ENCODE results near the gene TNFSF4. TPM values are rescaled to one million over a fixed set of nuclear protein-coding genes. Genes with fewer than 3 reads are reported as not detected.
A peak's percentile ranks its signal among the peaks of the same experiment; 100 is the strongest.

Gene TNFSF4, protein sequence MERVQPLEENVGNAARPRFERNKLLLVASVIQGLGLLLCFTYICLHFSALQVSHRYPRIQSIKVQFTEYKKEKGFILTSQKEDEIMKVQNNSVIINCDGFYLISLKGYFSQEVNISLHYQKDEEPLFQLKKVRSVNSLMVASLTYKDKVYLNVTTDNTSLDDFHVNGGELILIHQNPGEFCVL
- 1.5 TPM for total RNA-seq
- long read RNA-seq, partial matches to known transcripts = 0 of 1 reads
- long read RNA-seq, other reads (novel, unspliced or antisense) = 1 of 1 reads

DNA sequence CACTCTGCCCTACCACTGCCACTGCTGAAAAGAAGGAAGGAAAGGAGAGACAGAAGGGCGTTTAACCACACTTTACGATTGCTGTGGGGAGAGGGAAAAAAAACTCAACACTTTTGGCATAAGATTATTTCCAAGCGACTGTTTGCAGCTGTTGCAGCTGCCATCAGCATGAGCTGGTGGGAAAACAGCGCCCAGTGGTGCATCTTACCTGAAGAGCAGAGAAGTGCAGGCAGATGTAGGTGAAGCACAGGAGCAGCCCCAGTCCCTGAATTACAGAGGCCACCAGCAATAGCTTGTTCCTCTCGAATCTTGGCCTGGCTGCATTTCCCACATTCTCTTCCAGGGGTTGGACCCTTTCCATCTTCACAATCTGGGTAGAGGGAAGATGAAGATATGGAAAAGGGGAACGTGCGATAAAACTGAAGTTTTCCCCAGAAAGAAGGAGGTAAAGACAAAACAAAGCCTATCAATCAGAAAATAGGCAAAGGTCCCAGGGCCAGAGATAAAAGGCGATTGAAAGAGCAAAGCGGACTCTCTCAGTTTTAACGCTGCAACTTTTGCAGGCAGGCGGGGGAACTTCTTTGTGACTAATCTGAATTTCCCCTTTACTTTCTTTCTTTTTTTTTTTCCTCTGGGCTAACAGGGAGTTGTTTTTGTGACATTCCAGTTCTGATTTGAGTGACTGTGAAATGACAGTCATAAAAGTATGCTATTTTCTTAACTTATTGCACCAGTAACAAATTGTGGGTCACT, at the start of gene TNFSF4:
TNFSF4 (minus strand) TSS at position 516 of the 753 bp plus-strand sequence; CDS start at position 361, 155 bp downstream.
- H3K9me3 ChIP-seq = no peaks in the 10 kb centered on the region
- H3K4me3 ChIP-seq = peak within 1 kb of the TSS; percentile 15
- no peak for ATAC-seq
- intact Hi-C loops (cut with DNase I) = loop anchor here (5.0 kb wide), 1 partner anchor 465 kb away; no protein-coding TSS in a partner anchor
- H3K36me3 ChIP-seq = no peaks in the 10 kb centered on the region
- no peak for DNase-seq
- TF ChIP-seq, protein P1, sequence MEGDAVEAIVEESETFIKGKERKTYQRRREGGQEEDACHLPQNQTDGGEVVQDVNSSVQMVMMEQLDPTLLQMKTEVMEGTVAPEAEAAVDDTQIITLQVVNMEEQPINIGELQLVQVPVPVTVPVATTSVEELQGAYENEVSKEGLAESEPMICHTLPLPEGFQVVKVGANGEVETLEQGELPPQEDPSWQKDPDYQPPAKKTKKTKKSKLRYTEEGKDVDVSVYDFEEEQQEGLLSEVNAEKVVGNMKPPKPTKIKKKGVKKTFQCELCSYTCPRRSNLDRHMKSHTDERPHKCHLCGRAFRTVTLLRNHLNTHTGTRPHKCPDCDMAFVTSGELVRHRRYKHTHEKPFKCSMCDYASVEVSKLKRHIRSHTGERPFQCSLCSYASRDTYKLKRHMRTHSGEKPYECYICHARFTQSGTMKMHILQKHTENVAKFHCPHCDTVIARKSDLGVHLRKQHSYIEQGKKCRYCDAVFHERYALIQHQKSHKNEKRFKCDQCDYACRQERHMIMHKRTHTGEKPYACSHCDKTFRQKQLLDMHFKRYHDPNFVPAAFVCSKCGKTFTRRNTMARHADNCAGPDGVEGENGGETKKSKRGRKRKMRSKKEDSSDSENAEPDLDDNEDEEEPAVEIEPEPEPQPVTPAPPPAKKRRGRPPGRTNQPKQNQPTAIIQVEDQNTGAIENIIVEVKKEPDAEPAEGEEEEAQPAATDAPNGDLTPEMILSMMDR (IDR thresholded peaks at IDR 0.05) = no peak
- peaks cover 24% of the 10 kb centered on the region for H3K4me1 ChIP-seq
- peak within 1 kb of the TSS; percentile 22 for H3K27ac ChIP-seq
- no peaks in the 10 kb centered on the region for H3K27me3 ChIP-seq (ENCODE audit: low read depth)

DNA sequence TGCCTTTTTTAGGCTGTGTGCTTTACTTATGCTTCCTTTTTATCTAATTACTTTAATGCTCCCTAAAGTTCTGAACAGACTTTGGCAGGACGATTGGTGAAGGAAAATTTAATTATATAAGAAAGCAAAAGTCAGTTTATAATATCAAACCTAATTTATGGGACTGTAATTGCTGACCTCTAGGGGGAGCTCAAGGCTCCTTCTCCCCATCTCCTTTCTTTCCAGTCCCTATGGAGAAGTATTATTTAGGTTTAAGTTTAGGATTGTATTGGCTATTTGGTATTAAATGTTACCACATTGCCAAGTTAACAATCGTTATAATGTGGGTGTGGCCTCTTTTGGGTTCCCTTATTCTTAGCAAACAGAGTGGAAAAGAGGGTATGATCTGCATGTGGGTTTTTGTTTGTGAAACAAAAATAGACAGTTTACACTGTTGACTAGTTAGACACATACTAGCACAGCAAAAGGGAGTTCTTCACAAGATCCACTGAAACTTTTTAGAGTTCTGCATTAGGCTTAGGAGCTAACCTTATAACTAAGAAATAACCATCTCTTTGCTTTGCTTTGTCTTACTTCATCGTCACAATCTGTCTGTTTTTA, 48.2 kb upstream of the TNFSF4 start:
- no peaks in the 10 kb centered on the region for H3K27me3 ChIP-seq (ENCODE audit: low read depth)
- DNase-seq (no peak), ATAC-seq (peak; percentile 25 to 68)
- H3K27ac ChIP-seq = no peak overlapping the region
- peaks cover 7% of the 10 kb centered on the region for H3K4me1 ChIP-seq
- no peaks in the 10 kb centered on the region for H3K36me3 ChIP-seq
- peaks cover 7% of the 10 kb centered on the region for H3K9me3 ChIP-seq
- H3K4me3 ChIP-seq = no peak overlapping the region
- intact Hi-C loops (cut with DNase I) = no loop called here
- TF ChIP-seq, protein P1 (IDR thresholded peaks at IDR 0.05) = peak; percentile 70

DNA sequence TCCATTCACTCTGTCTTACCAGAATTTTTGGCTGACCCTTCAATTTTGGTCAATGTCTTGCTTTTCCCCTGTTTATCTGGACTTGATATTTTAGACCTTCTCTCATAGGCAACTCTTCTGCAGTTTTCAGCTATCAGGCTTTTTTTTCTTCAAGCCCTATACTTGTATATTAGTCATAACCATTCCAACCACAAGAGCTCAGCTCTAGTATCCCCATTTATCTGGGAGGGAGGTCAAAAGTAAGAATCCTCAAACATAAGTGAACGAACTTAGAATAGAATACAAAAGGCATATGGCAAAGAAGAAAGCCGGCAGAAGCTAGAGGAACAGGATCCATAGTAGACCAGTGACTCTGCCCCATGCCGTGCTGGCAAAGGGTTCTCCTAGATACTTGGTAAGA, 45.9 kb upstream of the TNFSF4 start:
- Histone ChIP-seq H3K27me3 (ENCODE audit: low read depth) (no peaks in the 10 kb centered on the region), H3K36me3 (no peaks in the 10 kb centered on the region), H3K4me1 (peaks cover 7% of the 10 kb centered on the region), H3K4me3 (no peak overlapping the region), H3K9me3 (no peaks in the 10 kb centered on the region), H3K27ac (no peak overlapping the region)
- DNase-seq (no peak), ATAC-seq (no peak)
- intact Hi-C loops (cut with DNase I) = no loop called here
- TF ChIP-seq, protein P1 (IDR thresholded peaks at IDR 0.05) = no peak

DNA sequence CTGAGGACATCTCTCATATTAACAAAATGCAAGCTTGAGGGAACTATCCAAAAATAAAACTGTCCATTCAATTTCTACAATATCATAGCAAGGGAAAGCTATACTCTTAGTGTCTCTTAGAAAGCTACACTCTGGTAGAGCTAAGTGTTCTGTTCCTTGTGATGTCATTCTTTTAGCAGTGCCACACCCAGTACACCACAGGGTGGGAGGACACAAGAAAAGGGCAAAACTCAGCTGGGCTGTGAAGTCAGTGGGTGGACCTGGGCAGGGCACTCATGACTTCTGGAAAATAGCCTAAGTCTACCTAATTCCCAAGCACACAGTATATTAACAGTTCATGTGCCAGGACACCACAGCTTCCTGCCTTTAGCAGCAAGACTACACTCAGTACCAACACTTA, 42.2 kb upstream of the TNFSF4 start:
- TF ChIP-seq, protein P1 (IDR thresholded peaks at IDR 0.05) = no peak

DNA sequence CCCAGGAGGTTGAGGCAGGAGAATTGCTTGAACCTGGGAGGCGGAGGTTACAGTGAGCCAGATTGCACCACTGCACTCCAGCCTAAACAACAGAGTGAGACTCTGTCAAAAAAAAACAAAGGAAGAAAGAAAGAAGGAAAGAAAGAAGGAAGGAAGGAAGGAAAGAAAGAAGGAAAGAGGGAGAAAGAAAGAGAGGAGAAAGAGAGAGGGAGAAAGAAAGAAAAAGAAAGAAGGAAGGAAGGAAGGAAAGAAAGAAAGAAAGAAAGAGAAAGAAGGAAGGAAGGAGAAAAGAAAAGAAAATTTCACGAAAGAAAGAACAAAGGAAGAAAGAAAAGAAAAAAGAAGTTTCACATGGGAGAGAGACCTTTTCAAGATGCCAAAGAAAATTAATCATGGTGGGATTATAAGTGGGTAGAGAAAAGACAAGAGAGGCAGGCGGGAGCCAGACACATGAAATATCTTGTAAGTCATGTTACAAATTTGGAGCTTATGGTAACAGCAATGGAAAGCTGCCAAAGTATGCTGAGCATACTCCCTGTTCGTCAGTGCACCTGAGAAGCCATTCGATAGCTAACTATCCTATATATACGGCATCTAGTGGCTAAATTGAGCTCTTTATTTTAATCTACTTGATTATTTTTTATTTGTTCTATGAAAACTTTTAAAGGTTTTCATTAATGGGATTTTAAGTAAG, 41.3 kb upstream of the TNFSF4 start:
- Histone ChIP-seq H3K4me1 (no peaks in the 10 kb centered on the region), H3K27me3 (ENCODE audit: low read depth) (no peaks in the 10 kb centered on the region), H3K36me3 (no peaks in the 10 kb centered on the region), H3K9me3 (peaks cover 6% of the 10 kb centered on the region), H3K4me3 (no peak overlapping the region), H3K27ac (no peak overlapping the region)
- intact Hi-C loops (cut with DNase I) = no loop called here
- TF ChIP-seq, protein P1 (IDR thresholded peaks at IDR 0.05) = no peak
- no peak for ATAC-seq
- DNase-seq = no peak

More for the DNA sequence above, 42.2 kb upstream of the TNFSF4 start:
- Histone ChIP-seq H3K4me3 (no peak overlapping the region), H3K27ac (no peak overlapping the region), H3K9me3 (no peaks in the 10 kb centered on the region), H3K36me3 (no peaks in the 10 kb centered on the region), H3K27me3 (ENCODE audit: low read depth) (no peaks in the 10 kb centered on the region), H3K4me1 (no peaks in the 10 kb centered on the region)
- peak; percentile 64 to 73 for ATAC-seq
- intact Hi-C loops (cut with DNase I) = no loop called here
- no peak for DNase-seq
